ENCODE measurements around the gene MYADM.

Gene MYADM

DNA sequence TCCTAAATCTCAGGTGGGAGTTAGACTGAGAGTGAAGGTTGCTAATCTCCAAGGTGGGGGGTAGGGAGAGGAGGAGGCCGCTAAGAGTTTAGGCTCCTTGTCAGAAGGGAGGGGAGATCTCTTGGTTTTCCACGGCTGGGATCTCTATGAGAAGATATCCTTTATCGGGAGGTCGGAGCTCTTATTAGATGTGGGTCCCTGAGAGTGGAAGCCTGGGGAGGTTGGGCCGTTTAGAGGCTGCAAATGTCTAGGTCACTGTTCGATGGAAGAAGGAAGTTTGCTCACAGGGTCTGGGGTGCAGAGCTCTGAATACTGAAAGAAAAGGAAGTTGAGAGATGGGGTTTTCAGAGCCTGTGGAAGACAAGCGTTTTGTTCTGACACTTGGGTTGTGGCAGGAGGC, 3.8 kb downstream of the MYADM start:
- no peak overlapping the region for H3K27ac ChIP-seq
- no peak for TF ChIP-seq ZFX (IDR thresholded peaks at IDR 0.05)
- TF ChIP-seq, protein P1, sequence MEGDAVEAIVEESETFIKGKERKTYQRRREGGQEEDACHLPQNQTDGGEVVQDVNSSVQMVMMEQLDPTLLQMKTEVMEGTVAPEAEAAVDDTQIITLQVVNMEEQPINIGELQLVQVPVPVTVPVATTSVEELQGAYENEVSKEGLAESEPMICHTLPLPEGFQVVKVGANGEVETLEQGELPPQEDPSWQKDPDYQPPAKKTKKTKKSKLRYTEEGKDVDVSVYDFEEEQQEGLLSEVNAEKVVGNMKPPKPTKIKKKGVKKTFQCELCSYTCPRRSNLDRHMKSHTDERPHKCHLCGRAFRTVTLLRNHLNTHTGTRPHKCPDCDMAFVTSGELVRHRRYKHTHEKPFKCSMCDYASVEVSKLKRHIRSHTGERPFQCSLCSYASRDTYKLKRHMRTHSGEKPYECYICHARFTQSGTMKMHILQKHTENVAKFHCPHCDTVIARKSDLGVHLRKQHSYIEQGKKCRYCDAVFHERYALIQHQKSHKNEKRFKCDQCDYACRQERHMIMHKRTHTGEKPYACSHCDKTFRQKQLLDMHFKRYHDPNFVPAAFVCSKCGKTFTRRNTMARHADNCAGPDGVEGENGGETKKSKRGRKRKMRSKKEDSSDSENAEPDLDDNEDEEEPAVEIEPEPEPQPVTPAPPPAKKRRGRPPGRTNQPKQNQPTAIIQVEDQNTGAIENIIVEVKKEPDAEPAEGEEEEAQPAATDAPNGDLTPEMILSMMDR (conservative IDR thresholded peaks at IDR 0.05): no peak

GRCh38 chr19:53872762-53873161, 5.1 kb downstream of the MYADM start:
- H3K27ac ChIP-seq: no peak overlapping the region
- no peak for TF ChIP-seq ZFX (IDR thresholded peaks at IDR 0.05)
- TF ChIP-seq, protein P1 (conservative IDR thresholded peaks at IDR 0.05): no peak

GRCh38 chr19:53873773-53874605, 6.3 kb downstream of the MYADM start:
- H3K27ac ChIP-seq: no peak overlapping the region
- TF ChIP-seq, protein P1 (conservative IDR thresholded peaks at IDR 0.05): no peak
- no peak for TF ChIP-seq ZFX (IDR thresholded peaks at IDR 0.05)

- TF ChIP-seq ZFX (IDR thresholded peaks at IDR 0.05): no peak
- TF ChIP-seq, protein P1 (conservative IDR thresholded peaks at IDR 0.05): no peak
- no peak overlapping the region for H3K27ac ChIP-seq
Measured at GRCh38 chr19:53874606-53874990, 6.9 kb downstream of the MYADM start.

DNA sequence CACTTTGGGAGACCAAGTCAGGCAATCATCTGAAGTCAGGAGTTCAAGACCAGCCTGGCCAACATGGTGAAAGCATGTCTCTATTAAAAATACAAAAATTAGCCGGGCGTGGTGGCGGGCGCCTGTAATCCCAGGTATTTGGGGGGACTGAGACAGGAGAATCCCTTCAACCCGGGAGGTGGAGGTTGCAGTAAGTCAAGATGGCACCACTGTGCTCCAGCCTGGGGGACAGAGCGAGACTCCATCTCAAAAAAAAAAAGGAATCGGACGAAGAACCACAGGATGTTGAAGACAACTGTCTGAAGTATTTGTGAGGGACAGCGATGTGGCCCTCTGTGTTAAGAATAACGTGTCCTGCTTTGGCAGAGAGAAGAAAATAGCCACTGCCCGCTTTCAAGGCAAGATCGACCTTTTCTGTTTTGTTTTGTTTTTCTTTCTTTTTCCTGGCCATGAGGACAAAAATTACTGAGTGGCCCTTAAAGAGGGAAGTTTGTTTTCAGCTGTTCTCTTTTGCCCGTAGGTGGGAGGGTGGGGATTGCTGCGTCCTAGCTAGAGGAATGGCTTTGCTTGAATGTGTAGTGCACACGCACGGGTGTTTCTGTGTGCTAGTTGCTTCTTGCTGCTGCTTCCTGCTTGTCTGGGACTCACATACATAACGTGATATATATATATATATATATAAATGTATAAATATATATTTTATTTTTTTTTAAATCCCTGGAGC, 8.1 kb downstream of the MYADM start:
- TF ChIP-seq ZFX (IDR thresholded peaks at IDR 0.05): no peak
- TF ChIP-seq, protein P1 (conservative IDR thresholded peaks at IDR 0.05): no peak
- no peak overlapping the region for H3K27ac ChIP-seq

GRCh38 chr19:53876651-53877224, 9.1 kb downstream of the MYADM start:
- TF ChIP-seq, protein P1 (conservative IDR thresholded peaks at IDR 0.05): no peak
- no peak for TF ChIP-seq ZFX (IDR thresholded peaks at IDR 0.05)

GRCh38 chr19:53877361-53877766, 9.7 kb downstream of the MYADM start:
- no peak overlapping the region for H3K27ac ChIP-seq
- TF ChIP-seq, protein P1 (conservative IDR thresholded peaks at IDR 0.05): no peak
- TF ChIP-seq ZFX (IDR thresholded peaks at IDR 0.05): no peak

More at GRCh38 chr19:53876651-53877224, 9.1 kb downstream of the MYADM start:
- no peak overlapping the region for H3K27ac ChIP-seq

Measured in C4-2B (cell line).